MCF 10A (cell line): ENCODE data around the gene STAMBPL1. TPM values are rescaled to one million over a fixed set of nuclear protein-coding genes. Genes with fewer than 3 reads are reported as not detected.
A peak's percentile ranks its signal among the peaks of the same experiment; 100 is the strongest.

Source experiments
- BruUV-seq: library from RNA; stranded (reverse); fragments of 400-500 nt; replicated peaks from 2 replicates; lab custom pipeline; 2021; lab: Mats Ljungman, UMichigan
- CTCF ChIA-PET: fragments of 300-600 bp; sonication (Branson Sonifier 250); formaldehyde crosslinking; extraction: SDS; loops from one replicate; lab custom pipeline; 2021; ENCODE audit warnings: antibody characterized with exemption, inconsistent platforms; lab: Yijun Ruan, JAX
- POLR2A ChIA-PET: fragments of 300-600, 350-650 bp; sonication (Branson Sonifier 250); formaldehyde crosslinking; extraction: SDS; loops from one replicate; lab custom pipeline; 2020; ENCODE audit warnings: antibody characterized with exemption, inconsistent platforms; lab: Yijun Ruan, JAX
- DNase-seq: peaks from one replicate; pipeline ENCODE4 v3.0.0-alpha.2; 2018; ENCODE audit not compliant: unreplicated experiment
- H3K27ac Mint-ChIP-seq: one replicate; pipeline ENCODE4 v1.8.0; 2022; ENCODE audit warnings: mild to moderate bottlenecking, low read depth, mixed read lengths; ENCODE audit not compliant: unreplicated experiment
- H3K27me3 Mint-ChIP-seq: one replicate; pipeline ENCODE4 v1.8.0; 2022; ENCODE audit warnings: mixed read lengths; ENCODE audit not compliant: insufficient read depth, unreplicated experiment
- H3K36me3 Mint-ChIP-seq: one replicate; pipeline ENCODE4 v1.8.0; 2022; ENCODE audit warnings: mild to moderate bottlenecking, moderate library complexity, mixed read lengths; ENCODE audit not compliant: insufficient read depth, unreplicated experiment
- H3K4me1 Mint-ChIP-seq: one replicate; pipeline ENCODE4 v1.8.0; 2022; ENCODE audit warnings: mixed read lengths; ENCODE audit not compliant: insufficient read depth, unreplicated experiment
- H3K4me3 Mint-ChIP-seq: one replicate; pipeline ENCODE4 v1.8.0; 2022; ENCODE audit warnings: mild to moderate bottlenecking, moderate library complexity, mixed read lengths; ENCODE audit not compliant: unreplicated experiment
- H3K9me3 Mint-ChIP-seq: one replicate; pipeline ENCODE4 v1.8.0; 2022; ENCODE audit warnings: mixed read lengths; ENCODE audit not compliant: unreplicated experiment
- intact Hi-C: fragments of 100-400 bp; cut with micrococcal nuclease; formaldehyde crosslinking; loops from 2 replicates; pipeline ENCODE4 v1.14.1; 2022
- total RNA-seq: library from RNA; stranded (reverse); gene quantifications from 2 replicates; pipeline ENCODE4 v1.2.3, GENCODE V29; 2022
- TF ChIP-seq, protein P1 (sequence below): fragments of 200-600 bp; IDR thresholded peaks from one replicate; pipeline ENCODE4 v1.8.0; 2022; ENCODE audit warnings: antibody characterized with exemption, mild to moderate bottlenecking; ENCODE audit not compliant: unreplicated experiment

Gene STAMBPL1
- total RNA-seq, 1 experiment from 2014 or later, result 29.2 TPM

DNA sequence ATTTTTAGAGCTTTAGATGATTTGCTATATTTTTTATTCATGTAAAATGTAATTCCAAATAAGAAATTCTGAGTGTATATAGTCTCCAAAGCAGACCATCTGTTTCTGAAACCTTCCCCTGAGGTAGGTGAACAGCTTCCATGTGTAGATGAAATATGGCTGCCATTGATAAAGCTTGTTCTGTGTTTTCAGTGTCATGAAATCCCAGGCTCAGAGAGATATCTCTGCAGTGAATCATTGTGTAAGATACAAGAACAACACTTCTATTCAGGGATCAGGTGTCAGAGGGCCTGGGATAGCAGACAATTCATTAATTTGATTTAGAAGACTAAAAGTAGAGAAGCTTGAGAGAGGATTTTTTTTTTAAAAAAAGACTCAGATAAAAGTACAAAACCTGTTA lies 43.5 kb downstream of the STAMBPL1 start:
- TF ChIP-seq, protein P1, sequence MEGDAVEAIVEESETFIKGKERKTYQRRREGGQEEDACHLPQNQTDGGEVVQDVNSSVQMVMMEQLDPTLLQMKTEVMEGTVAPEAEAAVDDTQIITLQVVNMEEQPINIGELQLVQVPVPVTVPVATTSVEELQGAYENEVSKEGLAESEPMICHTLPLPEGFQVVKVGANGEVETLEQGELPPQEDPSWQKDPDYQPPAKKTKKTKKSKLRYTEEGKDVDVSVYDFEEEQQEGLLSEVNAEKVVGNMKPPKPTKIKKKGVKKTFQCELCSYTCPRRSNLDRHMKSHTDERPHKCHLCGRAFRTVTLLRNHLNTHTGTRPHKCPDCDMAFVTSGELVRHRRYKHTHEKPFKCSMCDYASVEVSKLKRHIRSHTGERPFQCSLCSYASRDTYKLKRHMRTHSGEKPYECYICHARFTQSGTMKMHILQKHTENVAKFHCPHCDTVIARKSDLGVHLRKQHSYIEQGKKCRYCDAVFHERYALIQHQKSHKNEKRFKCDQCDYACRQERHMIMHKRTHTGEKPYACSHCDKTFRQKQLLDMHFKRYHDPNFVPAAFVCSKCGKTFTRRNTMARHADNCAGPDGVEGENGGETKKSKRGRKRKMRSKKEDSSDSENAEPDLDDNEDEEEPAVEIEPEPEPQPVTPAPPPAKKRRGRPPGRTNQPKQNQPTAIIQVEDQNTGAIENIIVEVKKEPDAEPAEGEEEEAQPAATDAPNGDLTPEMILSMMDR, result no peak
- Mint-ChIP-seq H3K4me3 (no peak overlapping the region), H3K27ac (peak overlapping the region; percentile 16), H3K9me3 (no peaks in the 10 kb centered on the region), H3K4me1 (peaks cover 29% of the 10 kb centered on the region), H3K36me3 (peaks cover 14% of the 10 kb centered on the region), H3K27me3 (no peaks in the 10 kb centered on the region)
- intact Hi-C loops, result no loop called here
- ChIA-PET POLR2A (interaction anchor here (0.6 to 1.4 kb wide), 6 partner anchors 9 to 663 kb away, joined by 3 to 7 read pairs (median 4); partner anchors contain the start of gene FAS), CTCF (interaction anchor here (0.7 to 15.3 kb wide), 5 partner anchors 9 to 936 kb away, joined by 3 to 588 read pairs (median 8); no protein-coding TSS in a partner anchor)
- no peak for DNase-seq
- BruUV-seq, result no TSS peak

DNA sequence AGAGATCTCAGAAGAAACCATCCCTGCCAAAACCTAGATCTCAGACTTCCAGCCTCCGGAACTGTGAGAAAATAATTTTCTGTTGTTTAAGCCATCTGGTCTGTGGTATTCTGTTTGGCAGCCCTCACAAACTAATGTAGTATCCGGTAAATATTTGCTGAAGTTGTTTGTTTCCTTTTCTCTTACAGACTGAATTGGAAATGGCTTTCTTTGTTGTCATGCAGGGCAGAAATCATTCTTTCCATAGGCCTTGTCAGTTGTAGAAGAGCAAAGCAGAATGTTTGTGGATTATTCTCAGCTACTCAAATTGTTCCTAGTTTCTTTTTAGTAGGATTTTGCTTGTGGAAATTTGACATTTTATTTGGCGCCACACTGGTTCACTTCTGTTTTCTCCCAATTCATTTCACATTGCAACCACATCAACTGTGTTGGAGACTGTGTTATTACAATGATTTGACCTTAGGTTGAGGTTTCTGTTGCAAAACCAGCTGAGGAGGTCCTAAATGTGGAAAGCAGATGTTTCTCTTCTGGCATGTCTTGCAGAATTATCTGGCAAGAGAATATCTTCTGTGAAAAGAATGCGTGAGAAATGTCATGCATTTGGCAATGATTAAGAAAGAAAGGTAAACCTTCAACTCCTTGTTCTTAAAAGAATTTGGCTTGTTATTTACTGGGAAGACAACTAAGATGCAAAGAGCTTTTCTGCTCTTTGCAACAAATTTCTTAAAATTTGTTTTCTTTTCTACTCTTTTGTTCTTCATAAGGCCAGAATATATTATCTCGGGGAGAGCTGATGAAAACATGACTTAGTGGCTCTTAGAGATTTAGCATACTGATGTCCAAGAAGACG lies 46.7 kb downstream of the STAMBPL1 start:
- ChIA-PET CTCF (interaction anchor here (0.6 to 15.3 kb wide), 4 partner anchors 48 to 361 kb away, joined by 3 to 588 read pairs (median 4); no protein-coding TSS in a partner anchor), POLR2A (interaction anchor here (0.9 to 3.9 kb wide), 8 partner anchors 42 to 106 kb away, joined by 3 to 23 read pairs (median 4); partner anchors contain the start of genes FAS and STAMBPL1)
- Mint-ChIP-seq H3K27ac (peak overlapping the region; percentile 69), H3K4me3 (no peak overlapping the region), H3K36me3 (peaks cover 7% of the 10 kb centered on the region), H3K27me3 (no peaks in the 10 kb centered on the region), H3K4me1 (peaks cover 23% of the 10 kb centered on the region), H3K9me3 (no peaks in the 10 kb centered on the region)
- DNase-seq, result peak; percentile 76
- intact Hi-C loops, result no loop called here
- BruUV-seq, result no TSS peak
- TF ChIP-seq, protein P1, result no peak

DNA sequence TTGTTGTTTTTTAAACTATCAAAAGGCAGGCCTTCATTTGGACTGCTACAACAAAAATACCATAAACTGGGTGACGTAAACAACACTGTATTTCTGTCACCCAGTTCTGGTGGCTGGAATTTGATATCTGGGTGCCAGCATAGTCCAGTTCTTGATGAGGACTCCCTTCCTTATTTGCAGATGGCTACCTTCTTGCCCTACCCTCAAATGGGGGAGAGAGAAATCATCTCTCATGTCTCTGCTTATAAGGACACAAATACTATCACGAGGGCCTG lies 47.3 kb downstream of the STAMBPL1 start:
- POLR2A ChIA-PET, result interaction anchor here (0.9 to 3.9 kb wide), 7 partner anchors 47 to 106 kb away, joined by 3 to 23 read pairs (median 4); partner anchors contain the start of genes FAS and STAMBPL1
- peaks cover 7% of the 10 kb centered on the region for H3K36me3 Mint-ChIP-seq
- intact Hi-C loops, result no loop called here

More for the DNA sequence above, 47.3 kb downstream of the STAMBPL1 start:
- TF ChIP-seq, protein P1, result no peak
- Mint-ChIP-seq H3K4me1 (peaks cover 25% of the 10 kb centered on the region), H3K4me3 (no peak overlapping the region), H3K27me3 (no peaks in the 10 kb centered on the region), H3K27ac (peak overlapping the region; percentile 69), H3K9me3 (no peaks in the 10 kb centered on the region)
- no TSS peak for BruUV-seq
- DNase-seq, result no peak
- CTCF ChIA-PET, result interaction anchor here (0.8 to 15.3 kb wide), 3 partner anchors 48 to 92 kb away, joined by 4 to 588 read pairs (median 5); no protein-coding TSS in a partner anchor
